Measurements from ENCODE around the gene NDFIP2. TPM values are rescaled to one million over a fixed set of nuclear protein-coding genes. Genes with fewer than 3 reads are reported as not detected.

NDFIP2 gene
- total RNA-seq, 1 experiment from 2014 or later: 81.6 TPM

DNA sequence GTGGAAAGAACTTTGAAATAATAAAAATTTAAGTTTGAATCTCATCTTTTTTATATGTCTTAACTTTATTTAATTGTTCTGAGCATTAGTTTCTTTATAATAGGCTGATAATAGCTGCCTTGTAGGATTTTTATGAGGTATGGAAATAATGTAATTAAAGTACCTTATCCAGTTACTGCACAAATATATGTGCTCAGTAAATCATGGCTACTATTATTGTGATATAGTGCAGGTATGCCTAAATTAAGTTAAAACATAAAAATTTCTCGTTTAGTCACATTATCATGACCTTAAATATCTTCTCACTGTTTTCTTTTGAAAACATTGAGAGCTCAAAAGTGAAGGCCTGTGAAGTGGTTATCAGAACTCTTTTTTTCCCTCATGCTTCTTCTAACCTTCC, 62.9 kb downstream of the NDFIP2 start:
- no TSS peak for BruUV-seq (replicated peaks)
- ChIA-PET POLR2A (interaction anchor here (0.5 to 2.6 kb wide), 9 partner anchors 9 to 120 kb away, joined by 3 to 12 read pairs (median 4); partner anchors contain the start of gene NDFIP2), CTCF (interaction anchor here (0.6 to 4.1 kb wide), 10 partner anchors 15 to 138 kb away, joined by 3 to 67 read pairs (median 5); partner anchors contain the start of gene RBM26)
- Mint-ChIP-seq H3K27me3 (ENCODE audit: insufficient read depth, unreplicated experiment) (no peaks in the 10 kb centered on the region), H3K36me3 (ENCODE audit: insufficient read depth, unreplicated experiment) (peaks cover 24% of the 10 kb centered on the region), H3K27ac (ENCODE audit: low read depth, unreplicated experiment) (no peak overlapping the region), H3K9me3 (ENCODE audit: unreplicated experiment) (no peaks in the 10 kb centered on the region), H3K4me3 (ENCODE audit: unreplicated experiment) (no peak overlapping the region), H3K4me1 (ENCODE audit: insufficient read depth, unreplicated experiment) (no peaks in the 10 kb centered on the region)
- intact Hi-C loops (cut with micrococcal nuclease): loop anchor here (10.0 kb wide), 1 partner anchor 231 kb away; no protein-coding TSS in a partner anchor
- TF ChIP-seq, protein P1, sequence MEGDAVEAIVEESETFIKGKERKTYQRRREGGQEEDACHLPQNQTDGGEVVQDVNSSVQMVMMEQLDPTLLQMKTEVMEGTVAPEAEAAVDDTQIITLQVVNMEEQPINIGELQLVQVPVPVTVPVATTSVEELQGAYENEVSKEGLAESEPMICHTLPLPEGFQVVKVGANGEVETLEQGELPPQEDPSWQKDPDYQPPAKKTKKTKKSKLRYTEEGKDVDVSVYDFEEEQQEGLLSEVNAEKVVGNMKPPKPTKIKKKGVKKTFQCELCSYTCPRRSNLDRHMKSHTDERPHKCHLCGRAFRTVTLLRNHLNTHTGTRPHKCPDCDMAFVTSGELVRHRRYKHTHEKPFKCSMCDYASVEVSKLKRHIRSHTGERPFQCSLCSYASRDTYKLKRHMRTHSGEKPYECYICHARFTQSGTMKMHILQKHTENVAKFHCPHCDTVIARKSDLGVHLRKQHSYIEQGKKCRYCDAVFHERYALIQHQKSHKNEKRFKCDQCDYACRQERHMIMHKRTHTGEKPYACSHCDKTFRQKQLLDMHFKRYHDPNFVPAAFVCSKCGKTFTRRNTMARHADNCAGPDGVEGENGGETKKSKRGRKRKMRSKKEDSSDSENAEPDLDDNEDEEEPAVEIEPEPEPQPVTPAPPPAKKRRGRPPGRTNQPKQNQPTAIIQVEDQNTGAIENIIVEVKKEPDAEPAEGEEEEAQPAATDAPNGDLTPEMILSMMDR (IDR thresholded peaks at IDR 0.05; ENCODE audit: unreplicated experiment): no peak
- no peak for DNase-seq (ENCODE audit: unreplicated experiment)

- Mint-ChIP-seq H3K27ac (ENCODE audit: low read depth, unreplicated experiment) (no peak overlapping the region), H3K4me1 (ENCODE audit: insufficient read depth, unreplicated experiment) (peaks cover 7% of the 10 kb centered on the region), H3K9me3 (ENCODE audit: unreplicated experiment) (no peaks in the 10 kb centered on the region), H3K4me3 (ENCODE audit: unreplicated experiment) (no peak overlapping the region), H3K36me3 (ENCODE audit: insufficient read depth, unreplicated experiment) (peaks cover 19% of the 10 kb centered on the region), H3K27me3 (ENCODE audit: insufficient read depth, unreplicated experiment) (no peaks in the 10 kb centered on the region)
- TF ChIP-seq, protein P1 (IDR thresholded peaks at IDR 0.05; ENCODE audit: unreplicated experiment): no peak
- ChIA-PET CTCF (interaction anchor here (0.6 to 1.5 kb wide), 5 partner anchors 11 to 352 kb away, joined by 3 to 8 read pairs (median 4); no protein-coding TSS in a partner anchor), POLR2A (interaction anchor here (0.6 to 1.8 kb wide), 6 partner anchors 9 to 108 kb away, joined by 3 to 4 read pairs (median 3); partner anchors contain the start of gene NDFIP2)
- intact Hi-C loops (cut with micrococcal nuclease): loop anchor here (10.0 kb wide), 1 partner anchor 227 kb away; no protein-coding TSS in a partner anchor
- DNase-seq (ENCODE audit: unreplicated experiment): no peak
- no TSS peak for BruUV-seq (replicated peaks)
Measured at GRCh38 chr13:79547211-79548195, 66.5 kb downstream of the NDFIP2 start.

DNA sequence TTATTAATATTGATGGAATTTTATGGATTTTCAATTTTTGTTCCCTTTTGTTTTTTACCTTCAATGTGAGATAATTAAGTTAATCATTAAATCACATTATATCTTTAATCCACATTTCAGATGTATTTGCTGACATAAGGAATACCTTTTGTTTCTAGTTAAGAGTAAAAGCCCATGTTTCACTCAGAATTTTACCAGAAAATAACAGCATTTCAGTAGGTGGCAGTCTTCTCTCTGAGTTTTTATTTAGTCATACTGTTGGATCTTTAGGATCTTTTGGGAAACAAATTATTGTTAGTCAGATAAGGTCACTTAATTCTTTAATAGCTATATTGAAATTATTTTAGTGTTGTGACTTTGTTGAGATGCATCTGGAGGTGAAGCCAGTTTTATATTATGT, 67.9 kb downstream of the NDFIP2 start:
- POLR2A ChIA-PET: interaction anchor here (1.1 kb wide), 1 partner anchor 791 kb away, joined by 3 read pairs; no protein-coding TSS in a partner anchor

More for the DNA sequence above, 67.9 kb downstream of the NDFIP2 start:
- no peak overlapping the region for H3K4me3 Mint-ChIP-seq (ENCODE audit: unreplicated experiment)
- TF ChIP-seq, protein P1 (IDR thresholded peaks at IDR 0.05; ENCODE audit: unreplicated experiment): peak; percentile 34
- intact Hi-C loops (cut with micrococcal nuclease): loop anchor here (1.0 to 10.0 kb wide), 2 partner anchors 226 to 1468 kb away; no protein-coding TSS in a partner anchor
- H3K9me3 Mint-ChIP-seq (ENCODE audit: unreplicated experiment): no peaks in the 10 kb centered on the region
- peaks cover 7% of the 10 kb centered on the region for H3K4me1 Mint-ChIP-seq (ENCODE audit: insufficient read depth, unreplicated experiment)
- DNase-seq (ENCODE audit: unreplicated experiment): peak; percentile 45
- H3K27ac Mint-ChIP-seq (ENCODE audit: low read depth, unreplicated experiment): peak overlapping the region; percentile 79
- peaks cover 13% of the 10 kb centered on the region for H3K36me3 Mint-ChIP-seq (ENCODE audit: insufficient read depth, unreplicated experiment)
- H3K27me3 Mint-ChIP-seq (ENCODE audit: insufficient read depth, unreplicated experiment): no peaks in the 10 kb centered on the region
- CTCF ChIA-PET: interaction anchor here (1.0 to 2.4 kb wide), 7 partner anchors 10 to 127 kb away, joined by 3 to 7 read pairs (median 4); no protein-coding TSS in a partner anchor
- no TSS peak for BruUV-seq (replicated peaks)
